Caco-2 (cell line): Measurements from ENCODE around the gene B2M. TPM values are rescaled to one million over a fixed set of nuclear protein-coding genes. Genes with fewer than 3 reads are reported as not detected.
"Not testable (repeated sequence)": the region's sequence is repeated elsewhere in the genome, so short reads cannot be mapped to it uniquely, and the experiment has no call there.

Source experiments
- BruUV-seq: library from RNA; stranded (reverse); fragments of 400-500 nt; replicated peaks from 2 replicates; lab custom pipeline; 2021; lab: Mats Ljungman, UMichigan
- CTCF ChIA-PET: fragments of 300-600 bp; sonication (Branson Sonifier 250); formaldehyde crosslinking; loops from one replicate; lab custom pipeline; 2022; ENCODE audit warnings: antibody characterized with exemption; lab: Charles Lee
- POLR2A ChIA-PET: fragments of 300-600 bp; sonication (Branson Sonifier 250); formaldehyde crosslinking; loops from one replicate; lab custom pipeline; 2022; ENCODE audit warnings: antibody characterized with exemption; lab: Charles Lee
- DNase-seq, 2 experiments: peaks; one replicate each; pipeline versions ENCODE4 v3.0.0 to v3.0.0-alpha.2; 2020 to 2022
- H3K27me3 ChIP-seq: replicated peaks from 2 replicates; pipeline ENCODE4 v1.6.0; 2011; ENCODE audit warnings: low read length; ENCODE audit not compliant: control insufficient read depth, insufficient read depth
- H3K36me3 ChIP-seq: 2 replicates; pipeline ENCODE4 v1.5.1; 2011; ENCODE audit warnings: low read length; ENCODE audit not compliant: control insufficient read depth, insufficient read depth
- H3K4me1 ChIP-seq: fragments of 250-450 bp; sonication (Bioruptor Pico); 2 replicates; pipeline ENCODE4 v1.5.1; 2020; ENCODE audit warnings: mild to moderate bottlenecking
- H3K4me3 ChIP-seq: 2 replicates; pipeline ENCODE4 v1.5.1; 2011; ENCODE audit warnings: low read depth, mild to moderate bottlenecking, control low read depth, low read length
- H3K9me3 ChIP-seq: fragments of 250-450 bp; sonication (Bioruptor Pico); 2 replicates; pipeline ENCODE4 v1.5.1; 2020; ENCODE audit warnings: mild to moderate bottlenecking, moderate library complexity
- H3K27ac Mint-ChIP-seq: one replicate; pipeline ENCODE4 v1.8.0; 2022; ENCODE audit warnings: mixed read lengths; ENCODE audit not compliant: unreplicated experiment
- H3K27me3 Mint-ChIP-seq: one replicate; pipeline ENCODE4 v1.8.0; 2022; ENCODE audit warnings: mixed read lengths; ENCODE audit not compliant: insufficient read depth, unreplicated experiment
- H3K36me3 Mint-ChIP-seq: one replicate; pipeline ENCODE4 v1.8.0; 2022; ENCODE audit warnings: mild to moderate bottlenecking, mixed read lengths; ENCODE audit not compliant: insufficient read depth, unreplicated experiment
- H3K4me1 Mint-ChIP-seq: one replicate; pipeline ENCODE4 v1.8.0; 2022; ENCODE audit warnings: low read depth, mixed read lengths; ENCODE audit not compliant: unreplicated experiment
- H3K4me3 Mint-ChIP-seq: one replicate; pipeline ENCODE4 v1.8.0; 2022; ENCODE audit warnings: mild to moderate bottlenecking, moderate library complexity, mixed read lengths; ENCODE audit not compliant: unreplicated experiment
- H3K9me3 Mint-ChIP-seq: one replicate; pipeline ENCODE4 v1.8.0; 2022; ENCODE audit warnings: mixed read lengths; ENCODE audit not compliant: unreplicated experiment
- intact Hi-C: fragments of 100-400 bp; cut with micrococcal nuclease; formaldehyde crosslinking; loops from one replicate; pipeline ENCODE4 v1.10.0; 2022; ENCODE audit not compliant: unreplicated experiment
- total RNA-seq: library from RNA; stranded (reverse); gene quantifications from 2 replicates; pipeline ENCODE4 v1.2.3, GENCODE V29; 2022
- TF ChIP-seq, protein P1 (sequence below), 2 experiments: fragments of 200-600 bp in 1 of 2; IDR thresholded peaks; 1 replicate in 1 of 2; 2 replicates in 1 of 2; pipeline versions ENCODE4 v1.5.1 to v1.8.0; 2011 to 2022; ENCODE audit warnings: antibody characterized with exemption in 1 of 2, control low read depth in 1 of 2, inconsistent platforms in 1 of 2, low read depth in 1 of 2, low read length in 1 of 2, mild to moderate bottlenecking in 1 of 2, moderate library complexity in 1 of 2; ENCODE audit not compliant: insufficient read depth in 1 of 2, severe bottlenecking in 1 of 2, unreplicated experiment in 1 of 2

B2M gene
- total RNA-seq, 1 experiment from 2014 or later: 269 TPM

DNA sequence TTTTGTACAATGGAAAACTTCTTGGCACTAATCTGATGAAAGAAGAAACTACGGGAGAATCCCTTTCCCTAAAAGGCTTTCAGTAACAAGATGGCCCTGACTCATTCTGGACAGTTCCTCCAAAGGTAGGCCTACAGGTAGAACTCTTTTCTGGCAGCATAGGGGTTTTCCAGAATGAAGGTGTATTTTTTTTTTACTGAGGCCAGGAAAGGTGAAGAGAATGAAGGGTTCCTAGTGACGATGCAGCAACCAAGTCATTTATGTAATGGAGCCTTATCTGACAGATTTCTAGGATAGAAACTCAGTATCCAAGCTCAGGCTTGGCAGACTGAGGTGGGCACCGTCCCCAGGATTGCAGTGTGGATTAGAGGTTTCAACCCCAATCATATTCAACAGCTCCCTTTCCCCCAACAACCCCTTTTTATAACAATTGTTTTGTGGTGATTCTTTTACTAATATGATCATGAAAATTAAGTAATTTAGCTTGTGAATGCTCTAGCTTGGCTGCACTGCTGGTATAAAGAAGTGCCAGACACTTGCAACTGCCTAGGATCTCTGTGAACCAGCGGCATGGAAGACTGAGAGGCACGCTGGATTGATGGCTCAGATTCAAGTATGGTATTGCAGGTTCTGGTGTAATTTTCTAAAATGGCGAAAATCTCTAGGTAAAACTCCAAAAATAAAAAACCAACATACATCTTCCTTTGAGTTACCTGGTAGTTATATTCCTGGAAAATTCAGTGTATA lies 16.3 kb downstream of the B2M start:
- ChIA-PET POLR2A (interaction anchor here (0.6 to 2.4 kb wide), 2 partner anchors 65 to 190 kb away, joined by 3 to 24 read pairs; partner anchors contain the start of gene SPG11), CTCF (interaction anchor here (1.6 to 1.9 kb wide), 2 partner anchors 16 to 64 kb away, joined by 11 to 26 read pairs; partner anchors contain the start of genes B2M, PATL2 and SPG11)
- BruUV-seq: no TSS peak
- H3K27me3 ChIP-seq: no peaks in the 10 kb centered on the region
- no peaks in the 10 kb centered on the region for H3K9me3 ChIP-seq
- peaks cover 3% of the 10 kb centered on the region; the same call in 1 of the 2 replicates for H3K4me1 ChIP-seq
- peak overlapping the region; percentile 86 for H3K4me3 Mint-ChIP-seq
- intact Hi-C loops: loop anchor here (1.0 to 2.0 kb wide), 2 partner anchors 16 to 65 kb away; partner anchors contain the start of genes B2M, PATL2 and SPG11
- no peaks in the 10 kb centered on the region for H3K27me3 Mint-ChIP-seq
- H3K4me3 ChIP-seq: peak overlapping the region; percentile 68
- DNase-seq: no peak
- peaks cover 8% of the 10 kb centered on the region for H3K36me3 Mint-ChIP-seq
- H3K27ac Mint-ChIP-seq: peak overlapping the region; percentile 97
- H3K36me3 ChIP-seq: no peaks in the 10 kb centered on the region
- TF ChIP-seq, protein P1, sequence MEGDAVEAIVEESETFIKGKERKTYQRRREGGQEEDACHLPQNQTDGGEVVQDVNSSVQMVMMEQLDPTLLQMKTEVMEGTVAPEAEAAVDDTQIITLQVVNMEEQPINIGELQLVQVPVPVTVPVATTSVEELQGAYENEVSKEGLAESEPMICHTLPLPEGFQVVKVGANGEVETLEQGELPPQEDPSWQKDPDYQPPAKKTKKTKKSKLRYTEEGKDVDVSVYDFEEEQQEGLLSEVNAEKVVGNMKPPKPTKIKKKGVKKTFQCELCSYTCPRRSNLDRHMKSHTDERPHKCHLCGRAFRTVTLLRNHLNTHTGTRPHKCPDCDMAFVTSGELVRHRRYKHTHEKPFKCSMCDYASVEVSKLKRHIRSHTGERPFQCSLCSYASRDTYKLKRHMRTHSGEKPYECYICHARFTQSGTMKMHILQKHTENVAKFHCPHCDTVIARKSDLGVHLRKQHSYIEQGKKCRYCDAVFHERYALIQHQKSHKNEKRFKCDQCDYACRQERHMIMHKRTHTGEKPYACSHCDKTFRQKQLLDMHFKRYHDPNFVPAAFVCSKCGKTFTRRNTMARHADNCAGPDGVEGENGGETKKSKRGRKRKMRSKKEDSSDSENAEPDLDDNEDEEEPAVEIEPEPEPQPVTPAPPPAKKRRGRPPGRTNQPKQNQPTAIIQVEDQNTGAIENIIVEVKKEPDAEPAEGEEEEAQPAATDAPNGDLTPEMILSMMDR (IDR thresholded peaks at IDR 0.05; ENCODE audit: insufficient read depth in 1 of 2, low read depth in 1 of 2, low read length in 1 of 2, severe bottlenecking in 1 of 2, unreplicated experiment in 1 of 2): no peak
- H3K4me1 Mint-ChIP-seq: no peaks in the 10 kb centered on the region
- no peaks in the 10 kb centered on the region for H3K9me3 Mint-ChIP-seq

DNA sequence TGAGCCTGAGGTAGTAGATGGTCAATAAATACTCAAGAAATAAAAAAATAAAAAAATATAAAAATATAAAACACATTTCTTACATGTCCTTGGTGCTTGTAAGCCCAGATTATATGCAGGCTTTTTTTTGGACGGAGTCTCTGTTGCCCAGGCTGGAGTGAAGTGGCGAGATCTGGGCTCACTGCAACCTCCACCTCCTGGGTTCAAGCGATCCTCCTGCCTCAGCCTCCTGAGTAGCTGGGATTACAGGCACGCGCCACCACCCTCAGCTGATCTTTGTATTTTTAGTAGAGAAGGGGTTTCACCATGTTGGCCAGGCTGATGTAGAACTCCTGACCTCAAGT lies 16.9 kb downstream of the B2M start:
- H3K27me3 ChIP-seq, H3K27me3 Mint-ChIP-seq, H3K36me3 Mint-ChIP-seq, H3K9me3 Mint-ChIP-seq, DNase-seq, H3K4me1 ChIP-seq, H3K4me1 Mint-ChIP-seq, H3K9me3 ChIP-seq, H3K36me3 ChIP-seq: not testable (repeated sequence)
- intact Hi-C loops: loop anchor here (1.0 to 2.0 kb wide), 2 partner anchors 17 to 65 kb away; partner anchors contain the start of genes B2M, PATL2 and SPG11
- Mint-ChIP-seq H3K27ac (peak overlapping the region; percentile 97), H3K4me3 (peak overlapping the region; percentile 86)
- CTCF ChIA-PET: interaction anchor here (0.6 to 1.9 kb wide), 7 partner anchors 9 to 125 kb away, joined by 3 to 30 read pairs (median 3); partner anchors contain the start of genes B2M, PATL2 and SPG11
- peak overlapping the region; percentile 68 for H3K4me3 ChIP-seq
- POLR2A ChIA-PET: interaction anchor here (1.0 to 2.4 kb wide), 4 partner anchors 15 to 185 kb away, joined by 3 to 32 read pairs (median 16); partner anchors contain the start of genes B2M, PATL2 and SPG11
- BruUV-seq: TSS peak; percentile 92

DNA sequence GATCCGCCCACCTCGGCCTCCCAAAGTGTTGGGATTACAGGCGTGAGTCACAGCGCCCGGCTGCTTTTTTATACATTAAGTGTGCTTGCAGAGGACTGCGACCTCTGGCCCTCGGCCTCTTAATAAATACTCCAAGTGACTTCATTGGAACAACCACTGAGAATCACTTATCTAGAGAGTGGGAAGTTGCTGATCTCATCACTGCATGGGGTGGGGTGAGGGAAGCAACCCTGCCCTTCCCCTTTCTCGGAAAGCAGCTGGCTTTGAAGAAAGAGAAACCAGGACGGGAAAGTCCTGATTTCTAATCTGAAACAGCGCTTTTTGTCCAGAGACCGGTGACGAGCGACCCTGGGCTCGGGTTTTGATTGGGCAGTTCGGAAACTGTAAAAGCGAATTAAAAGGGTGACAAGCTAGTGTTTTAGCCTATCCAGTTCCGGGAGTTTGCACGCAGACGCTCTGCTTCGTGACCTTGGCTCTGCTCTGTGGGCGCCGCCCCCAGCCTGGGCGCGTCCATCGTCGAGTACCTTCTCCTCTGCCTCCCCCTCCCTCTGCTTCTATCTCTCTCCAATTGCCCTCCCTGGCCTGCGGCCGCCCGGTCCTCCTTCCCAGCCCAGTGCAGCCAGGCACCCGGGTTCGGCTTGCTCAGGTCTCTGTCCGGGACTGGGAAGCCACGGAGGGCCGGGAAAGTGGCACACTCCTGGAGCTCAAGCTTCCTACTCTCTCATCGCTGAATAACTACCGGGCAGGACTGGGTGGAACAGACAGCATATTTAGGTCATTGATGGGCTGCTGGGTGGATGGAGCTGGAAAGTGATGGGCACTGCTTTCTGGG lies 17.5 kb downstream of the B2M start:
- TF ChIP-seq, protein P1 (IDR thresholded peaks at IDR 0.05; ENCODE audit: insufficient read depth in 1 of 2, low read depth in 1 of 2, low read length in 1 of 2, severe bottlenecking in 1 of 2, unreplicated experiment in 1 of 2): no peak
- intact Hi-C loops: loop anchor here (1.0 to 2.0 kb wide), 2 partner anchors 17 to 66 kb away; partner anchors contain the start of genes B2M, PATL2 and SPG11
- Mint-ChIP-seq H3K9me3 (no peaks in the 10 kb centered on the region), H3K27me3 (no peaks in the 10 kb centered on the region), H3K4me3 (peak overlapping the region; percentile 86), H3K4me1 (no peaks in the 10 kb centered on the region), H3K36me3 (peaks cover 8% of the 10 kb centered on the region), H3K27ac (peak overlapping the region; percentile 97)
- CTCF ChIA-PET: interaction anchor here (0.5 to 1.9 kb wide), 8 partner anchors 8 to 850 kb away, joined by 3 to 30 read pairs (median 4); partner anchors contain the start of genes B2M, PATL2 and SPG11
- Histone ChIP-seq H3K27me3 (no peaks in the 10 kb centered on the region), H3K4me3 (peak overlapping the region; percentile 68), H3K9me3 (no peaks in the 10 kb centered on the region), H3K36me3 (no peaks in the 10 kb centered on the region), H3K4me1 (peaks cover 3% of the 10 kb centered on the region; the same call in 1 of the 2 replicates)
- peak; percentile 94 to 95 for DNase-seq
- POLR2A ChIA-PET: interaction anchor here (0.6 to 2.4 kb wide), 9 partner anchors 9 to 192 kb away, joined by 3 to 32 read pairs (median 4); partner anchors contain the start of genes B2M, EIF3J, PATL2 and SPG11
- no TSS peak for BruUV-seq
